GM21717 (cell line): ENCODE data around the gene PTCD1.
A peak's percentile ranks its signal among the peaks of the same experiment; 100 is the strongest.
"Not testable (repeated sequence)": the region's sequence is repeated elsewhere in the genome, so short reads cannot be mapped to it uniquely, and the experiment has no call there.

Experiments used
- ATAC-seq: cut with Tn5 transposase; IDR thresholded peaks from one replicate; pipeline ENCODE4 v1.9.1; 2021; ENCODE audit warnings: mild to moderate bottlenecking, moderate library complexity; ENCODE audit not compliant: unreplicated experiment

The PTCD1 gene

DNA sequence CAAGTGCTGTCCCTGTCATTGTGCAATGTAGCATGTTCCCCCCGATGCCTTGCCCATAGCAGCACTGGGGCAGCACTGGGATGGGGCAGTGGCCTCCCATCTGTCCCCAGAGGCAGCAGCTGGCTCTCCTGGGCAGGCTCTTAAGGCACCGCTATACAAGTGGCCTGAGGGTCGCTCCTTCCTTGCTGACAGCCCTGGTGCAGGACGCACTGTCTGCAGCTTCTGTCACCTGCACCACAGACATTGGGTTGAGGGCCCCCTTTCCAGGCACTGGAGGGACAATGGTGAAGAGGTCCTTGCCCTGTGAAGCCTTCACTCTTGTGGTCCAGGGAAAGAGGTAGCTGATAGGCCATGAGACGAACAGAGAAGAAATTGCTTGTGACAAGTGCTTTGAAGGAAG lies 10.7 kb upstream of the PTCD1 start:
- ATAC-seq = no peak

DNA sequence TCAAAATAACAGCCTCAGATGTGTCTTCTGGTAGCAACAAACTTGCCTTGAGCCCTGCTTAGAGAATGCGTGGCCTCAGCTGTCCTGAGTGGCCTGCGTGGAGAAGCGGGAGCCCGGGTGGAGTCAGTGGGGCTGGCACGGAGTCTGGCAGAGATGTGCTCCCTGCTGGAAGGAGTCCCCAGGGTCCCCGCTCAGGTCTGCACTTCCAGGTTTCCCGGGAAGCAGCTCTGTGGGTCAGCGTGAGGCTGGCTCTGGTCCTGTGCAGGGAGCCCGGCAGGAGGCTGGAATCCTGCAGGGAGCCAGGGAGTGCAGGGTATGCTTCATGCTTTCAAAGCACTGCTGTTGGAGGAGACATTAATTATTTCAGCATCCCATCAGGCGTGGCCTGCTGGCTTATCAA lies 10.3 kb upstream of the PTCD1 start:
- ATAC-seq = no peak

DNA sequence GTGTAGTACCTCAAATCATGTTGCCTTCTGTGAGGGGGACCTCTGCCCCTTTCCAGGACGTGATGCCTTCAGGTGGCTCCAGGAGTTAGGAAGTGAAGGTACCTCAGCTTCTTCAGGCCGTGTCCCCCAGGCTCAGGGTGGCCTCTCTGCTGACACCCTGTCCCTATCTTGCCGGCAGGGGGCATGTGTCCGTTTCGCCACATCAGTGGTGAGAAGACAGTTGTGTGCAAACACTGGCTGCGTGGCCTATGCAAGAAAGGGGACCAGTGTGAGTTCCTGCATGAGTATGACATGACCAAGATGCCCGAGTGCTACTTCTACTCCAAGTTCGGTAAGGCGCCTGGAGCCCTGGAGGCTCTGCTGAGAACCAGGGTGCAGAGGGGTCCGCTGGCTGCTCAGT lies 9.3 kb upstream of the PTCD1 start:
- ATAC-seq = no peak

DNA sequence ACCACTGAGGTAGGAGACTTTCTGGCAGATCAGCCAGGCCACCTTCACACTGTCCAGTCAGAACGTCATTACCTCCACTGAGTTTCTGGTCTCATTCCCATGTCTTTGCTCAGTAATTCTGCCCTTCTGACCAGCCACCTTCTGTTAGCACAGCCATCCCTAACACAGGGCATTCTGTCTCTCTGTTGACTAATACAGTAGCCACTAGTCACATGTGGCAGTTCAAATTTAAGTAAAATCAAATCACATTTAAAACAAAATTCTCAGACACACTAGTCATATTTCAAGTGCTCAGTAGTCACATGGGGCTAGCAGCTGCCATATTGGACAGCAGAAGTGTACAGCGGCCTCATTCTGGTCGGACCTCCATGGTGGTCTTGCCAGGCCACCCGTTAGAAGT lies 7.5 kb upstream of the PTCD1 start:
- ATAC-seq = no peak

DNA sequence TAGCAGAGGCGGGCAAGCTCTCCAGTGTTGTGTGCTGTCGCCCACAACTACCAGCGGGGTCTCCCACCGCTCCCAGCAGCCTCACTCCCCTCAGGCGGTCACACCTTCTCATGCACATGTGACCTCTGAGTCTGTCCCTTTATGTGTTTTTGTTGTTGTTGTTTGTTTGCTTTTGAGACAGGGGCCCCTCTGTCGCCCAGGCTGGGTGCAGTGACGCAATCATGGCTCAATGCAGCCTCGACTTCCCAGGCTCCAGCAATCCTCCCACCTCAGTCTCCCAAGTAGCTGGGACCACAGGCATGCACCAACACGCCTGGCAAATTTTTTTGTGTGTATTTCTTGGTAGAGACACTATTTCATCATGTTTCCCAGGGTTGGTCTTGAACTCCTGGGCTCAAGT lies 1.6 kb upstream of the PTCD1 start:
- ATAC-seq = no peak

DNA sequence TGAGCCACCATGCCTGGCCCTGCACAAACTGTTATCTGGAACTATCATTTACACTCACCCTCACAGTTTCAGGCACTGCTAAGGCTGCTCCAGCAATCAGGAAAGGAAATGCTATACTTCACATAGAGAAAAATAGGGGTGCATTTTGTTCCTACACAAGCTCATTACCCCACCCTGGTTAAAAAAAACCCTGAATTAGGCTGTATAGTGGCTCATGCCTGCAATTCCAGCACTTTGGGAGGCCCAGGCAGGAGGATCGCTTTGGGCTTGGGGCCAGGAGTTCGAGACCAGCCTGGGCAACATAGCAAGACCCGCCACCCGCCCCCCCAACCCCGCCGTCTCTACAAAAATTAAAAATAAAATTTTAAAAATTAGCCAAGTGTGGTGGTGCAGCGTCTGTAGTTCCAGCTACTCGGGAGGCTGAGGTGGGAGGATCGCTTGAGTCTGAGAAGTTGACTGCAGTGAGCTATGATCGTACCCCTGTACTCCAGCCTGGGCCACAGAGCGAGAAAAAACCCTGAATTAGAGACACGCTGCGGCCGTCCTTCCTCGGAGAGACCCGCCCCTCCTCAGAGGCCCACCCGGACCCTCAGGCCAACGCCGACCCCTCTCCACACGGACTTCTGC lies 539 bp downstream of the PTCD1 start:
- ATAC-seq = peak; percentile 5

DNA sequence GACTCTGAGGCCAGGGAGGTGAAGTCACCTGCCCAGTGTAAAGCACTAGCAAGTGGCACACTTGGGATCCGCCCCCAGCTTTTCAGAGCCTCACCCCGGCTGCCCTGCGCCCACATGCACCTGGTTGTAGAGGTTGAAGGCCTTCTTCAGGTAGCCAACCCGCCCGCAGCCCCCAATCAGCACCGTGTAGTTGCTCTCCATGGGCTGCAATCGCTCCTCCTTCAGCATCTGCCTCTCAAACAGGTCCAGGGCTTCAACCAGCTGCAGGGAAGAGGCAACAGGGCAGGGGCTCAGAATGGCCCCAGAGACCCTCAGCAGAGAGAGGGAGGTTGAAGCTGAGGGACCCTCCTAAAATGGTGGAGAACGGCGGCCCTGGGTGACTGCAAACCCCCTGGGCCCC lies 5.4 kb downstream of the PTCD1 start:
- no peak for ATAC-seq

DNA sequence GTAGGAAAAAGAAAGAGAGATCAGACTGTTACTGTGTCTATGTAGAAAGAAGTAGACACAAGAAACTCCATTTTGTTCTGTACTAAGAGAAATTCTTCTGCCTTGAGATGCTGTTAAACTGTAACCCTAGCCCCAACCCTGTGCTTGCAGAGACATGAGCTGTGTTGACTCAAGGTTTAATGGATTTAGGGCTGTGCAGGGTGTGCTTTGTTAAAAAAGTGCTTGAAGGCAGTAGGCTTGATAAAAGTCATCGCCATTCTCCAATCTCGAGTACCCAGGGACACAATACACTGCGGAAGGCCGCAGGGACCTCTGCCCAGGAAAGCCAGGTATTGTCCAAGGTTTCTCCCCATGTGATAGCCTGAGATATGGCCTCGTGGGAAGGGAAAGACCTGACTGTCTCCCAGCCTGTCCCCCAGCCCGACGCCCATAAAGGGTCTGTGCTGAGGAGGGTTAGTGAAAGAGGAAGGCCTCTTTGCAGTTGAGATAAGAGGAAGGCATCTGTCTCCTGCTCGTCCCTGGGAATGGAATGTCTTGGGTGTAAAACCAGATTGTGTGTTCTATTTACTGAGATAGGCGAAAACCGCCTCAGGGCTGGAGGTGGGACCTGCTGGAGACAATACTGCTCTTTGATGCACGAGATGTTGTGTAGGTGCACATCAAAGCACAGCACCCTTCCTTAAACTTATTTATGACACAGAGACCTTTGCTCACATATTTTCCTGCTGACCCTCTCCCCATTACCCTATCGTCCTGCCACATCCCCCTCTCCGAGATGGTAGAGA lies 6.7 kb downstream of the PTCD1 start:
- ATAC-seq = not testable (repeated sequence)

DNA sequence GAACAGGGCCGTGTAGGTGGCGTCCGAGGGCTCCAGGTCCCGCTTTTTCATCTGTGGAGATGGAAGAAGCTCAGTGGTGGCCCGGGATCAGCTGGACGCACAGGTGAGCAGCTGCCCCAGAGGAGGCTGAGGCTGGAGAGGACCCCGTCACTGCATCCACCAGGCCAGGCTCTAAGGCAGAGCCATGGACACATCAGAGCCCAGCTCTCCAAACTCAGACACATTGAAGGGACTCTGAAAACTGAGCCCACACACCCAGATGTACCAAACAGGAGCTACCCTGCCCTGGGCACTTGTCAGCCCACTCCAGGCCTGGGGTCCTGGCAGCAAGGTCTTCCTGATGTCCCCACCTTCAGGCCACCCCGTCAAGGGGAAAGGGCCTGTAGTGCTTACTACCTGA lies 8.8 kb downstream of the PTCD1 start:
- no peak for ATAC-seq

DNA sequence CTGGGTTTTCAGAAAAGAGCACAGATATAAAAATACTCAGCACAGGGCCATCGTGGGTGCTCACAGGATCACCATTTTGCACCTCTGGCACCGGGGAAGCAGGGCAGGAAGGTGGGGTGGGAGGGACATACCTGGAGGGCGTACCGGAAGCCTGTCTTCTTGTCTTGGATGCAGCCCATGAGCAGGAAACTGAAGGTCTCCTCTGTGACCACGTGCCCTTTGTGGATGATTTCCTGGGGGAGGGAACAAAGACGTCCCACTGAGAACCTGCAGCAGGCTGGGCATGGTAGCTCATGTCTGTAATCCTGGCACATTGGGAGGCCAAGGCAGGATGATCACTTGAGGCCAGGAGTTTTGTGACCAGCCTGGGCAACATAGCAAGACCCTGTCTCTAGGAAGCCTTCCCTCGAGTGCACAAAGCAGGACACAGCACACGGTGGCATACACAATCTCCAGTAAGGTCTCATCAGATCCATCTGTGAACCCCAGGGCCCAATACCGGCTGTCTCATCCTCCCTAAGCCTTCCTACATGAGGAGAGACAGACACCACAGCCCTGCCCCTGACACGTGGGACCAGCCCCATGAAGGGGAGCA lies 9.5 kb downstream of the PTCD1 start:
- no peak for ATAC-seq

DNA sequence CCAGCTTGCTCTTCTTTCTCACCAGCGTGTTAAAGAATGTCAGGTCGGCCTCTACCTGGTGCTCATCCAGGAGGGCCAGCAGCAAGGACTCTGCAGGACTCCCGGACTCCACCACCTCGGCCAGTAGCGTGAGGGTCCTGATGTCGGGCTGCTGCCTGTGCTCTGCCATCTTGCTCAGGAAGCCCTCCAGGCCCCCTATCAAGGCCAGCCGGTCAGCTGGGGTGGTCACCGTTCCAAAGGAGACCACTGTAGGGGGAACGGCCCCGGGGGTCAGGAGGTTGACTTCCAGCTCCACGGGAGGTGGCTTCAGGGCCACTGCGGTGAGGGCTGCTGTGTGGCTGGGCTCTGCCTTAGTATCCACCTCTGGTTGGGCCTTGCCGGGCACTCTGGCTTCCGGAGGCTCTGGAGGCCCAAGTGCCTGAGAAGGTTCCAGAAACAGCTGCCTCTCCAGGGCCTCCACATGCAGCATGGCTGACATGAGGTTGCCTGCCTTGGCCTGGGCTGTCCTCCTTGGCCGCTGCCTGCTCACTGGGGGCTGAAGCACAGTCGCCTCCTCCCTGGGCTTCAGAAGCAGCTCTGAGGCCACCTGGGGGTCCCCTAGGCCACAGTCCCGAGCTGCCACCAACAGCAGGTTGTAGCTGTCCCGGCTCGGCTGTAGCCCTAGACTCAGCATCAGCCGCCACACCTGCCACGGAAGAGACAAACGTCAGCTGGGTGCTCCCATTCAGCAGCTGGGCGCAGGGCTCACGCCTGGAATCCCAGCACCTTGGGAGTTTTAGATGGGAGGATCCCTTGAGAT lies 13.5 kb downstream of the PTCD1 start:
- no peak for ATAC-seq

DNA sequence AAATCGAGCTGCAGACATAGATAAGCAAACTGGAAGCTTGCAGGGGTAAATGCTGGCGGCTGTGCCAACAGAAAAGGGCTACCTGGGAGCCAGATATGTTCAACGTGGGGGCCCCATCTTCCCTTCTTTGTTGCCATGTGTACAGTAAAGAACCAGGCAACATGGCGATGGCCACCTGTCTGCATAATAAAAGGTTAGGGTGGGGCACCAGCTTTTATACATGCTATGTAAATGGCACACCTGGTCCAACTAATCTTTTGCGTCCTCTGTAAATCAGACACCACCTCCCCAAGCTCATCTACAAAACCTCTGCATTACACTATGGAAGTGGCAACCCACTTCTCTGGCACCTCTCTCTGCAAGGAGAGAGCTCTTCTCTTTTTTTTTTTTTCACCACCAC lies 16.0 kb downstream of the PTCD1 start:
- ATAC-seq = no peak

DNA sequence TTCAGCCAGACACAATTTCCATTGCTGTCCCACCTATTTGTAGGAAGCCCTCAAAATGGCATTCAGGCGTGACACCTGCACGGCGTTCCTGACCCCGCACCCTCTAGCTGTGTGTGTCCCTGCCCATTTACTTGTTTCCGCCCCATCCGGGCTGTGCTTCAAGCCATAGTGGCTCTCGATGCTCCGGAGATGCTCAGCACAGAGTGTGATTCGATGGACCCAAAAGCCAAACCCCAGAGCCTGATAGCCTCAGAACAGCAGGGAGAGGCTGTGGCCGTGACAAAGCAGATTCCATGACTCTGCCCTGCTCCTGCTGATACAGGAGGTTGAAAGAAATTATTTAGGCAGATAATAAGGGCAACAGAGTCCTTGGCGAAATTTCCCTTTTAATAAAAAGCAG lies 16.4 kb downstream of the PTCD1 start:
- ATAC-seq = no peak

DNA sequence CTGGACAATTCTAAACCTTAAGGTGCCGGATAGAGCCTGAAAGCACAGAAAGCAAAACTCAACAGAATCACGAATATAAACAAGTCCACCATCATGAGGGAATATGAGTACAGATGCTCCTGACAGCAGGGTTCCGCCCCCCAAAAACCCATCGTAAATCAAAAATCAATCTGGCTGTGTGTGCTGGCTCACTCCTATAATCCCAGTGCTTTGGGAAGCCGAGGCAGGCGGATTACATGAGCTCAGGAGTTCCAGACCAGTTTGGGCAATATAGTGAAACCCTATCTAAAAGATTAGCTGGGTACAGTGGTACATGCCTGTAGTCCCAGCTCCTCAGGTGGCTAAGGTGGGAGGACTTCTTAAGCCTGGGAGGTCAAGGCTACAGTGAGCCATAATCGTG lies 17.6 kb downstream of the PTCD1 start:
- no peak for ATAC-seq

DNA sequence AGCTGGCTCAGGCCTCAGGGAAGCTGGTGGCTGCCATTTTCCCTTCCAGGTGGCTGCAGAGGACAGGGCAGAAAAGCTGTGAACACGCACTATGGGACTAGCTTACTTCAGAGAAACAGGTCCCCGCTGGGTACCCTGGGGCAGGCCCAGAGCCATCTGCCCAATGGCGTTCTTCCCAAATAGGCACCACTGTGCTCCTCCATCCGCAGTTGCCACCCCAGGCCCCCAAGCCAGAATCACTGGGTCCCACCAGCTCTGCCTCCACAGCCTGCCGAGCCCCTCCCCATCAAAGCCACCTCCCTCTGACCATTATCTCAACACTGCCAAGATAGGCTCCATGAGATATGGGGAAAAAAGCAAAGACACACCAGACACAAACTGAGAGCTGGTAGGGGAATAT lies 18.4 kb downstream of the PTCD1 start:
- ATAC-seq = no peak

DNA sequence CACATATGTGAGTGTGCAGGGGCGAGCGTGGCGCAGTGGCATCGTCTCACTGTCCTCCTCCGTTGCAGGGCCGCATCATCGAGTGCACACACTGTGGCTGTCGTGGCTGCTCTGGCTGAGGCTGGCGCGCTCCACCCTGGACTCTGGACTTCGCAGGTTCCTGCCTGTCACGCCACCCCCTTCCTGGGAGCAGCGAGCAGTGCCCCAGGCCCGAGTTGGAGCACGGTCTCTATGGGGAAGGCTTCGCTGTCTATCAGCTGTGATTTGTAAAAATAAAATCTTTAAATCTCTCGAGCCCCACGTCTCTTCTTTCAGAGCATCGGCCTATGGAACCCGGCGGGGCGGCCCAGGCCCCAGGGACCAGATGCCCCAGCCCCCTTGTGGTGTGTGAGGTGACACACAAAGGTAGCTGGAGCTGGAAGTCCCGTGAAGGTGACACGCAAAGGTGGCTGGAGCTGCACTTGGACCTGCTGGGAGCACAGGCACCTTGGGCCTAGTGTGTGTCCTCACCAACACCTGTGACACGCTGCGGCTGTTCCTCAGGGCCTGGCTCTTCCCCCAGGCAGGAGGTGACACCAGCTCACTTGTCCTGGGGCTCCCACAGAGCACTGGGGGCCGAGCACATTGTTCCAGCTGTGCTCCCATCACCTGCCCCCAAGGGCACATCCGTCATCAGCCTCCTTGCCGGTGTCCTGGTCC lies 19.1 kb downstream of the PTCD1 start:
- no peak for ATAC-seq

DNA sequence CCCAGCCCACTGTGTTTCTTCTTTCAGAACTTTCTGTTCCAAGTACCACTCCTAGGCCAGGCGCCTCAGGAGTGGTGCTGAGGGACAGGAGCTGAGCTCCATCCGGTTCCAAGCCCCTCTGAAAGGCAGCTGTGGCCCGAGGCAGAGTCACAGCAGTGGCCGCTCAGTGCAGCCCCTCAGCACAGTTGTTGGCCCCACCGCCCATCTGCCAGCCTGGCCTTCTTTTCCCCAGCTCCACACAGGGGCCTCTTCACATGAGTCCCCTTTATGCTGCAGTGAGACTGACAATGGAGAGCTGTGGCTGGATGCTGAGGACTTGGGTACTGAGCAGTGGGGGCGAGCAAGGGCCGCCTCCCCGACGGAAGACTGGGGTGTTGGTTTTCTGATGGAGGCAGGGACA lies 20.3 kb downstream of the PTCD1 start:
- ATAC-seq = no peak

DNA sequence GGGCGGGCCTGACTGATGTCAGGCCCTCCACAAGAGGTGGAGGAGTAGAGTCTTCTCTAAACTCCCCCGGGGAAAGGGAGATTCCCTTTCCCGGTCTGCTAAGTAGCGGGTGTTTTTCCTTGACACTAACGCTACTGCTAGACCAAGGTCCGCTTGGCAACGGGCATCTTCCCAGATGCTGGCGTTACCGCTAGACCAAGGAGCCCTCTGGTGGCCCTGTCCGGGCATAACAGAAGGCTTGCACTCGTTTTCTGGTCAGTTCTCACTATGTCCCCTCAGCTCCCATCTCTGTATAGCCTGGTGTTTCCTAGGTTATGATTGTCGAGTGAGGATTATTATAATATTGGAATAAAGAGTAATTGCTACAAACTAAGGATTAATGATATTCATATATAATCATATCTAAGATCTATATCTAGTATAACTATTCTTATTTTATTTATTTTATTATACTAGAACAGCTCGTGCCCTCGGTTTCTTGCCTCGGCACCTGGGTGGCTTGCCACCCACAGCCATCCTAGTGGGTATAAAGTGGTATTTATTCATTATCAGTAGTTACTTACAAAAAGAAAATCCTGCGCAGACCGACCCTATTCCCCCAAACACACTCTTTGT lies 23.0 kb downstream of the PTCD1 start:
- ATAC-seq = not testable (repeated sequence)

DNA sequence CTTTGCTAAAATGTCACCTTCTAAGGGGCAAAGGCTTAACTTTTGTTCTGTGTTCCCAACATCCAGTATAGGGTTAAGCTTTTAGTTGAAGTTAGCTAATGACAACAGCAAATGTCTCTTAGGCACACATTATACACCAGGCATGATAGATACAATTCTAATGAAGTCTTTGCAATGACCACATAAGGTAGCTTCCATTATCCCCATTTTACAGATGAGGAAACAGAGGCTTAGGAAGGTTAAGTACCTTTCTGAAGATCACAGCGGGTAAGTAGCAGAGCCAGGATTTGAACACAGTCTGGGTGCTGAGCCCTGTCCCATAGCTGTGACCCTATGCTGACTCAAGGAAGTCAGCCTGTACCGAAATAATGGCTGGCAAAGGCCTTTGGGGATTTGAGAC lies 28.0 kb downstream of the PTCD1 start:
- no peak for ATAC-seq

DNA sequence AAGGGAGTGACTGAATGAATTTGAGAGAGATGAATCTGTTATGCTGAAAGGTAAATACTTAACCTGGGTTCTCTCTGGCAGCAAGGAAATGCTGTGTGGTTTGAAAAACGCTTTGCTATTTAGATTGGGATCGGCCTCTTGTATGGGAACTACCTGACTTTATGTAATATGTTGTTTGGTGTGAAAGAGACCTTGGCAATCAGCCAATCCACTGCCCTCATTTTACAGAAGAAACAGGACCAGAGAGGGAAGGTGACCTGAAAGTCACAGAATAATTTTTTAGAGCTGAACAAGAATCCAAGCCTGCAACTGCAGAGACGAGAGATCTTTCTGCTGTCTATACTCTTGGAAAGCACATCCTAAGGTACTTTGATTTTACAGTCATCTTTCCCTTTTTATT lies 28.8 kb downstream of the PTCD1 start:
- ATAC-seq = no peak

DNA sequence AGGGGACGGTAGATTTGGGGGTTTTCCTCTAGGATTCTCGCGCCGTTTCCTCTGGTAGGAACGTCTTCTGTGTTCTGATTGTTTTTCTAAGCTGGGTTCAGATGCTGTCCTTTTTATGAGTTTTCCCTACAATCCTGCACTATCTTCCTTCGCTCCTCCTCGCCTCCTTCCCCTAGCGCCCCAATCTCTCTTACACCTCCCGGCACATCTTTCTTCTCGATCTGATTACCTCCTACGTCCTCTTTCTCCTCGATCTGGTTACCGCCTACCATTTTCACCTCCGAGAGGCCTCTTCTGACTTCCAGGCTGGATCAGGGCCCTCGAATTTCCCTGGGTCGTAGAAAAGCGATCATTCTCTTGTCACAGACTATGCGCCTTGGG lies 29.4 kb downstream of the PTCD1 start:
- ATAC-seq = peak; percentile 3
